GM12864 (cell line): ENCODE measurements around the gene PRIMA1.

ENCODE experiments used
- DNase-seq: peaks from one replicate; pipeline ENCODE4 v3.0.0-alpha.2; 2011; ENCODE audit warnings: low read depth
- H3K4me3 ChIP-seq: 2 replicates; pipeline ENCODE4 v1.5.1; 2011; ENCODE audit warnings: mild to moderate bottlenecking, low read depth, low read length, control low read depth
- TF ChIP-seq, protein P1 (sequence below): IDR thresholded peaks from 2 replicates; pipeline ENCODE4 v1.5.1; 2011; ENCODE audit warnings: low read depth, mild to moderate bottlenecking, moderate library complexity, low read length, control low read depth, inconsistent platforms; ENCODE audit errors: missing control alignments

The PRIMA1 gene

DNA sequence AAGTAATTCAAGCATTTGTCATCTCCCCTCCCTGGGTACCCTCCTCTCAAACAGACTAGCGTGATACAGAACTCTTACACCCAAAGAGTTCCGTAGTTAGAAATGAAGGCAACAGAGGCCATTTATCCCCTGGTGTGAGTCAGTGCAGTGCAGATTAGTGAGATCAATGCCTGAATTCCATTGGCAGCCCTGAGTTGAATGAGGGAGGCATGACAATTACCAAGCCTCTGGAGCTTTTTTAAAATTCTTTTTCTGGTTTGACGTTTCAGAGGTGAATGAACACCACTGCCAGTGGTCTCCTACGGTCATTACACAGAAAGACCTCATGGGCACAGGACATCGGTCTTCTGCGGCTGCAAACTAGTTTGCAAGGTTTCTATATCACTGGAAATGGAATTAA is 94.4 kb downstream of the PRIMA1 start:
- no peak for DNase-seq
- H3K4me3 ChIP-seq, result no peak overlapping the region
- TF ChIP-seq, protein P1, sequence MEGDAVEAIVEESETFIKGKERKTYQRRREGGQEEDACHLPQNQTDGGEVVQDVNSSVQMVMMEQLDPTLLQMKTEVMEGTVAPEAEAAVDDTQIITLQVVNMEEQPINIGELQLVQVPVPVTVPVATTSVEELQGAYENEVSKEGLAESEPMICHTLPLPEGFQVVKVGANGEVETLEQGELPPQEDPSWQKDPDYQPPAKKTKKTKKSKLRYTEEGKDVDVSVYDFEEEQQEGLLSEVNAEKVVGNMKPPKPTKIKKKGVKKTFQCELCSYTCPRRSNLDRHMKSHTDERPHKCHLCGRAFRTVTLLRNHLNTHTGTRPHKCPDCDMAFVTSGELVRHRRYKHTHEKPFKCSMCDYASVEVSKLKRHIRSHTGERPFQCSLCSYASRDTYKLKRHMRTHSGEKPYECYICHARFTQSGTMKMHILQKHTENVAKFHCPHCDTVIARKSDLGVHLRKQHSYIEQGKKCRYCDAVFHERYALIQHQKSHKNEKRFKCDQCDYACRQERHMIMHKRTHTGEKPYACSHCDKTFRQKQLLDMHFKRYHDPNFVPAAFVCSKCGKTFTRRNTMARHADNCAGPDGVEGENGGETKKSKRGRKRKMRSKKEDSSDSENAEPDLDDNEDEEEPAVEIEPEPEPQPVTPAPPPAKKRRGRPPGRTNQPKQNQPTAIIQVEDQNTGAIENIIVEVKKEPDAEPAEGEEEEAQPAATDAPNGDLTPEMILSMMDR, result no peak

DNA sequence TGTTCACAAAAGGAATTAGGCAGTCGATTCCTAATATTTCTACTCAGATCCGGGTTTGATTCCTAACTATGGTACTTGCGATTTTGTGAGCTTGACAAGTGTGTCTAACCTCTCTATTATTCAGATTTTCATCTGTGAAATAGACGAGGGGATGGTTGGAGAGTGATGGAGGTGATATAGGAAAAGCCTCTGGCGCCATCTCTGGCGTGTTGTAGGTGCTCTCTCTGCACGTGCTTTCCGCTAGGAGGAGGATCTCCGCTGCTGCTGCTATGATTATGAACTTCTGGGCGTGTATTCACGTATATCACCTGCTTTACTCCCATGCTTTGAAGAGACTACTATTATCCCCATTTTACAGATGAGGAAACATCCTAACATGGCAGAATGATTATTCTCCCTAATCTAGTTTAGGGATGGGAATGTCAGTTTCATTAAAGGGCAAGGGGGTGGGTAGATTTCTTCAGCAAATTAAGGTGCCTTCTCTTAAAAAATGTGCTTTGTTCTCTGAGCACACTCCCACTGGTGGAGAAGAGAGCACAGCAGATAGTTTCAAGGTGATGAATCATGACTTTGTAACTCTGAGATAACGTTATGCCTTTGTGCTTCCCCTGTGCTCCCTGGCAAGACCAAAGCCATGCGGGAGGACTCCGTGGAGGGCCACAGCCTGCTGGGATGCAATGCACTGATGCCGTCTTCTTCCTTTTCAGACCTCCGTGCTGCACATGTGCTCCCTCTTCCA is 97.1 kb downstream of the PRIMA1 start:
- H3K4me3 ChIP-seq, result no peak overlapping the region
- TF ChIP-seq, protein P1, result no peak
- no peak for DNase-seq

DNA sequence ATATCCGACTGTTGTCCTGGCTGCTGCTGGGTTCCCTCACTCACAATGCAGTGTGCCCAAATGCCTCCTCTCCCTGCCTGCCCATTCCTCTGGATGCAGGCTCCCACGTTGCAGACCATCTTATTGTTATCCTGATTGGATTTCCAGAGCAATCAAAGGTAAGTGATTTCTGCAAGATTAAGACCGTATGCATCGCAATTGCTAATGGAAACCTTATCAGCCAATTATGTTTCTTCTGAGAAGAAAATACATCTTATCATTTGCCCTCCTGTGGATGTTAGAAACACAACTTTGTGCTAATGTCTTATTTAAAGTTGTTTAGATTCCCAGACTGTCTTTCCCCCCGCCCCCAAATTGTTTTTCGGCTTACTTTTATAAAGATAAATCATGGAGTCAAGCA is 98.1 kb downstream of the PRIMA1 start:
- no peak overlapping the region for H3K4me3 ChIP-seq
- DNase-seq, result no peak
- TF ChIP-seq, protein P1, result no peak

DNA sequence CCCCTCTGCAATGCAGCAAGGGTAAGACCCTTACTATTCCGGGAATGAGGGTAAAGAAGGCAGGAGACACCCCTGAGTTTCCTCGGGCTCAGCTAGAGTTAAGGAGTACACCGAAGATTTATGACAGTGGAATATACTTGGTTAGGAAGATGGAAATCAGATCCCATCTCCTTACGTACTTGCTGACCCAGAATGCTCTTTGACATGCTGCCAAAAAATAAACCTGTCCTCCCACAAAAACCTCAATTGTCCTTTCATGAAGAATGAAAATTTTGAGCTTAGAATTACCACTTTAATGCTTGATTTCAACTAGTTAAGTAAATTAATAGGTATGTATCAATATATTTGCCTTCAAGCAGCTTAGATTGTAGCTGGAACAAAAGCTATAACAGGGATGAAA is 99.5 kb downstream of the PRIMA1 start:
- DNase-seq, result no peak
- TF ChIP-seq, protein P1, result no peak
- no peak overlapping the region for H3K4me3 ChIP-seq

DNA sequence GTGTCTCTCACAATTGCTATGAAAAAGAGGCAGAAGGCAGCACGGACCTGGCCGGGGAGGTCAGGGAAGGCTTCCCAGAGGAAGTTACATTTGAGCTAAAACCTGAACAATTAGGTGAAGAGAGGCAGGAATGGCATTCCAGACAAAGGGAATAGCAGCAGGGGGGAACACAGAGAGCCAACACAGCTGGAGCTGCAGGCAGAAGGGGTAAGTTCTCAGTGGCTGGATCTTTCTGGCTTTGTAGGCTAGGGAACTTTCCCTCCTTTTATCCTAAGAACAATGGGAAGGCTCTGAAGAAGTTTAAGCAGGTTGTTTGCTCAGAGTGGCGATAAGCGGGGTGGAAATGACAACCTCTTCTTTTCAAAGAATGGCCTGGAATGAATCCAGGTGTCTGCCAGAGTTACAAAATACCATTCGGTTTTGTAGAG is 100.0 kb downstream of the PRIMA1 start:
- no peak overlapping the region for H3K4me3 ChIP-seq
- no peak for DNase-seq

DNA sequence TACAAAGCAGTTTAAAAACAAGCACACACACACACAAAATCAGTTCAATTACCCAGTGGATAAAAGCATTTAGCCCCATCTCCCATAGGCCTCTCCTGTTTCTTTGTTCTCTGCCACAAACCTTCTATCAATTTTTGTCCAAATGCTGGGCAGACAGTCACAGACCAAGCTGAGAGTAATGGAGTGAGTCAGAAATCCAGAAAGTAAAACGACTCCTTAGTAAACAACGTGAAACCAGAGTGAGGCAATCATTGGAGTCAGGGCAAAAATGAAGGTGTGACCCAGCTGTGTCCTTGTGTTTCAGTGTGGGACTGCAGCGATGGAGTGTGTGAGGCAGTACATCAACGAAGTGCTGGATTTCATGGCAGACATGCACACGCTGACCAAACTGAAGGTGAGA is 102.0 kb downstream of the PRIMA1 start:
- TF ChIP-seq, protein P1, result no peak
- DNase-seq, result no peak
- no peak overlapping the region for H3K4me3 ChIP-seq

More for the DNA sequence above, 100.0 kb downstream of the PRIMA1 start:
- TF ChIP-seq, protein P1, result no peak
